Activated T-cell treated with anti-CD3 and anti-CD28 coated beads, Interleukin-2, amount 50 U/mL, for 1 hour (primary cell): ENCODE results near the gene TMEM135.
A peak's percentile ranks its signal among the peaks of the same experiment; 100 is the strongest.
"Not testable (repeated sequence)": the region's sequence is repeated elsewhere in the genome, so short reads cannot be mapped to it uniquely, and the experiment has no call there.

ENCODE experiments used
- DNase-seq: peaks from one replicate; pipeline ENCODE4 v3.0.0-alpha.2; 2020

The TMEM135 gene

DNA sequence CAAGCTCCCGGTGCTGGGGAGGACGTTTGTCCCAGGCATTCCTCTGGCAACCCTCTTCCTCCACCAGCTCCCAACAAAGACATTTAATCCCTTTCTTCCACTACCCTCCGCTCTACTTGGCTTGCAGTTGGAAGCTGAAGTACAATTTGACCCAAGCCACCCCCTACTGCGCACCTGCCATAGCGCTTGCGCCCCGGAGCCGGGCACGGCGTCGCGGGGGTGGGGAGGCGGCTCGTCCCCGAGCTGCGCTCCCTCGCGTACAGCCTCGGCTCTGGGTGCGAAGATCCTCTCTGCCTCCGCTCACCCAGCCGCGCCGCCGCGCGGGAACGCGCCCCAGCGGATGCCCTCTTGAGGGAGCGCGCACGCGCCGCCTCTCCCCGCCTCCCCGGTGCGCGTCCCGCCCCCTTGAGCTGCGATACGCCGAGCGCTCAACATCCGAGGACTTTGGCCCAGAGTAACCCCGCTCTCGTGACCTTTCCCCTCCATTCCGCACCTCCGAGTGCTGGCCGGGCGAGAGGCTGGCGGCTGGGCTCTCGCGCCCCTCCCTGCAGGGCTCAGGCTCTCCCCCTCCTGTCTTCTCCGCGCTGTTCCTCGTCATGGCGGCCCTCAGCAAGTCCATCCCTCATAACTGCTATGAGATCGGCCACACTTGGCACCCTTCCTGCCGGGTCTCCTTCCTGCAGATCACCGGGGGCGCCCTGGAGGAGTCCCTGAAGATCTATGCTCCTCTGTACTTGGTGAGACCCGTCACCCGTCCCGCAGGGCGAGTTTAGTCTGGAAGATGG lies at the start of gene TMEM135:
Gene TMEM135 (plus strand): TSS at position 485 of the 785 bp plus-strand sequence. CDS start 112 bp downstream, at position 597.
- DNase-seq: peak; percentile 94

DNA sequence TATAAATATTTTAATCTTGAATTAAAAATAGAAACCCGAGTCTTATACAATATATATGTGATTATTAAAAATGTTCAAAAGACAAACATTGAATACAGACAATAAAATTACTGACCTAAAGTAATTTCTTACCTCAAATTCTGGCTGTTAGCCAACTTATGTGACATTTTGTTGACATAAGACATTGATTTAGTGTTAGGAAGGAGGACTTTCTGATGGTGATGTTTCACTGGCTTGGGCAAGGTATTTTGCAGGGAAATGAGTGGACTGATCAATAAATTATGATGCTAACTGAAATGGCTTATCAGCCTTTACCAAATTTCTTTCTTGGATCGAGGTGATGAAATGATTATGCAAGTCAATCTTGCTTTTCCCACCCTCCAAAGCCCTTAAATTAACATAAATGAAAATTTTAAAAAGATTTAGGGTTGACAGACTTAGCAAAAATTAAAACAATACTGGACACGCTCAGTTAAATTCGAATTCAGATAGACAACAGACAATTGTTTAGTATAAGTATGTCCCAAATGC lies 49.3 kb upstream of the TMEM135 start:
- DNase-seq: no peak

DNA sequence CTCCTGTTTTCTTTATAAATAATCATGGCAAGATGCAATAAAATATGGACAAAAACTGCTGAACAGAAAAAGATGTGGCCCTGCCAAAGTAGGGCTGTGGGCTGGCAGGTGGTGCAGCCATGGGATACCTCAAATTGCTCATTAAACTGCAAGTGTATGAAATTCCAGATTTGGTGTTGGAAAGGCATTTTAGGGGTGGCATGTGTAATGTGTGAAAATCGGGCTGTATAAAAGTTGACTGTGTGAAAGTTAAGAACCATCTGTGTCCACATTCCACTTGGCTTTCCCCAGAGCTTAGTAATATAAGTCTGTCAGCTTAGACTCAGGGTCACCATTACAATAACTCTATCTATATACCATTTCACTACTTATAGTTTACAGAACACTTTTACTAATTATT lies 47.7 kb upstream of the TMEM135 start:
- DNase-seq: no peak

DNA sequence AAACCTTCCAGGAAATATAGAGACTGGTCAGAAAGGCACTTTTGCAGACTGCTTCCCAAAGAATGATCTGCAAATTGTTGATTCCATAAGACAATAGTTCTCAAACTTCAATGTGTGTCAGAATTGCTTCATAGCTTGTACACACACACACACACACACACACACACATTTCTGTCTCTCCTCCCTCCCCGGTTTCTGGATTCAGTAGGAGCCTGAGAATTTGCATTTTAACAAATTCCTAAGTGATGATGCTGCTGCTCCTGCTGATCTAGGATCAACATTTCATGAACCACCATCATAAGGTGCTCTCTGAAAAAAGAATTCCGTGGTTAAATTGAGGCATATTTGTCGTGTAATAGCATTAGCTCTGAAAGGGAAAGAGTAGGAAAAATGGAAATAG lies 47.2 kb upstream of the TMEM135 start:
- DNase-seq: no peak

DNA sequence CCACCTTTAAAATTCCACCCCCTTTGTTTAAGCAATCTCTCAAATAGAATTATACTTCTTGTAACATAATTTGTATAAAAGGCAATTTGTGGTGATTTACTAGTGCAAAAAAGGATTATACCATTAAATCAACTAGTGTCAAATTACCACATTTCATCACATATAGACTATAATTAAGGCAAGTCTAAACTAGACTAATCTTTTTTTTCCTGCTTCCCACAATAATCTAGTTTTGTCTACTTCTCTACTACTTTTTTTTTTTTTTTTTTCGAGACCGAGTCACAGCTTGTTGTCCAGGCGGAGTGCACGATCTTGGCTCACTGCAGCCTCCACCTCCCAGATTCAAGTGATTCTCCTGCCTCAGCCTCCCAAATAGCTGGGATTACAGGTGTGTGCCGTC lies 46.4 kb upstream of the TMEM135 start:
- DNase-seq: no peak

DNA sequence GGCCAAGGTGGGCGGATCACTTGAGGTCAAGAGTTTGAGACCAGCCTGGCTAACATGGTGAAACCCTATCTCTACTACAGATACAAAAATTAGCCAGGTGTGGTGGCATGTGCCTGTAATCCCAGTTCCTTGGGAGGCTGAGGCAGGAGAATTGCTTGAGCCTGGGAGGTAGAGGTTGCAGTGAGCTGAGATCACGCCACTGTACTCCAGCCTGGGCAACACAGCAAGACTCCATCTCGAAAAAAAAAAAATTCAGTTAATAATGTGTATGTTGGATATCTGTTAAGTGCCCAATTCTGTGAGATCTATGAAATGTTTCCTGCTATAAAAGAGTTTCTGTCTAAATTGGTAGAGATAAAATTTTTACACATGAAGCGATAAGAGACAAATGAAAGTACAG lies 45.4 kb upstream of the TMEM135 start:
- DNase-seq: not testable (repeated sequence)

DNA sequence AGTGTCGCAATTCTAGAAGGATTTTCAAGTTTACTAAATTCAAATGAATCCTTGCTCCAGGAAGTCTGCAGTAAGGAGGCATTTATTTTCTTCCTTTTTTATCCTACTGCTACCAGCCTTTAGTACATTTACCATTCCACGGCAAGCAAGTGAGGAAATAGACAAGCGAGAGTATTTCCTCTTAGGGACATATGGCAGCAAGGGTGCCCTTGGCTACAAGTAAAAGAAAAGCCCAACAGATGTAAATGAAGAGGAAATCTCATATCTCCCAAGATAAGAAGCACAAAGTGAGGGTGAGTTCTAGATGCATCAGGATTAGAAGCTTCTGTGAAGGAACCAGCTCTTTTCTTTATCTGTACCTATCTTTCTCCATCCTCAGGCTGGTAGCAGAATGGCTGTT lies 44.7 kb upstream of the TMEM135 start:
- no peak for DNase-seq

DNA sequence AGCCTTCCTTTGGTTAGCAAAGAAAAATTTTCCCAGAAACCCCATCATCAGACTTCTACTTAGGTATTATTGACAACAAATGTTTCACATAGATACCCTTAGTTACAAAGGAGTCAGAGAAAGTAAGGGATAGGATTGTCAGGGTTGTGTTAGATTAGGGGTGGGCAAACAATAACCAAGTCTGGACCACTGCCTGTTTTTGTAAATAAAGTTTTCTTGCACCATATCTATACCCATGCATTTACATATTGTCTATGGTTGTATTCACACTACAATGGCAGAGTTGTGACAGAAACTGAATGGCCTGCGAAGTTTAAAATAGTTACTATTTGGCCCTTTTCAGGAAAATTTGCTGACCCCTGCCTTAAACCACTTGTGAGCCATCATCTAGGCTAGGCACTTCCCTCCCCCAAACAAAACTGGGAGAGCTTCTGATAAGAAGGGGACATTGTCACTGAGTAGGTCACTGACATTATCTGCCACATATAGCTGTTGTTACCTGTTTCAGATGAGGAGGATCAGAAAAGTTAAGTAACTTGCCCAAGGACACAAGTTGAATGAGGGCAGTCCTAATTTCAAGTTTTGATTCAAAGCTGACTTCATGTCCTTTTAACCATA lies 40.7 kb upstream of the TMEM135 start:
- DNase-seq: no peak

DNA sequence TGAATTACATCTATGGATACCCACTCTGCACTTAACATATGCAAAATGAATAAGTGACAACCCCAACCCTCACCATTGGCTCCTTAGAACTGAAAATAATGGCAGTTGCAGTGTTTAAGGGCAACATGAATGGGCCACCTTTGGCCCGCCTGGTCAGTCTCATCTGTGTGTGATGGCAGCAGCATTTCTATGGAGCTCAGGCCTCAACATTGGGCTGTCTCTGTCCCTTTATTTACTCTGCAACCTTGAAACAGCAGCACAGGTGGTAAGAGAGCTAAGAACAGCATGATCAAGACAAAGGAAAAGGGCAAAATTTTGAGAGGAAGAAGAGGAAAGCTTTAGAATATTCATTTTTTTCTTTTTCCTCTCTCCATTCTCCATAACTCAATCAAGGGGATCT lies 38.3 kb upstream of the TMEM135 start:
- DNase-seq: no peak

DNA sequence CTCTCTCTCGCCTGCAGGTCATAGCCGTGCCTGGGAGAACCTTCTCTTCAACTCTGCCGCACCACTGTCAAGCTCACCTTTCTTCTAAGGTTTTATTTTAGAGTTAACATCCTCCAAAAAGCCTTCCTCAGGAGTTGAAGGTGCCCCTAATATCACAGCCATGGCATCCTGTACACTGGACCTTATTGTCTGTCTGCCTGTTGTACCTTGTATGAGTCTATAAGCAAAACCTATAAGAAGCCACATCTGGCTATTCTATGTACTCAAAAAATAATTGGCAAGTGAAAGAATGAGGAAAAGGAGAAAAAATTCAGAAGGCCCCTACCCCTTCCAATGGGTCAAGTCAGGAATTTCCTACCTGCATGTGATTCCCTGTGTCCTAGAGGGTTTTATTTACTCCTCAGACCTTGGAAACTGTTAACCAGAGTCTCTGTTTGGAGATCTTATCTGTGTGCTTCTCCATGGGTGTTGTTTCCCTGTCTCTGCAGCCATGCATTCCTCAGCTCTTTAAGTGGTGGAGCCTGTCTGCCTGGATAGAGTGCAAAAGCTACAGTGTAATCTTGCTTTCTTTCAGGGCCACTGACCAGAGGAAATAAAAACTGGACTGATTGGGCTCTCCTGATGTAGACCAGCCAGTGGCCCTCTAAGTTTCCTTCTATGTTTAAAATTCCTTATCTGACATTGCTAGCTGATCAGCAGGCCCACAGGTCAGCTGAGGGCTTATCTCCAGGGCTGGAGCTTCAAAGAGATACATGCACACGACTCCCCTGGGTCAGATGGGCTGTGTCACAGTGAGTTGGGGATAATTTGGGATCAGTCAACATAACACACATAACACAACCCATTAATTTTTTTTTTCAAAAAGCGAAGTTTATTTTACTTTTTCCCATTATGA lies 37.6 kb upstream of the TMEM135 start:
- no peak for DNase-seq

DNA sequence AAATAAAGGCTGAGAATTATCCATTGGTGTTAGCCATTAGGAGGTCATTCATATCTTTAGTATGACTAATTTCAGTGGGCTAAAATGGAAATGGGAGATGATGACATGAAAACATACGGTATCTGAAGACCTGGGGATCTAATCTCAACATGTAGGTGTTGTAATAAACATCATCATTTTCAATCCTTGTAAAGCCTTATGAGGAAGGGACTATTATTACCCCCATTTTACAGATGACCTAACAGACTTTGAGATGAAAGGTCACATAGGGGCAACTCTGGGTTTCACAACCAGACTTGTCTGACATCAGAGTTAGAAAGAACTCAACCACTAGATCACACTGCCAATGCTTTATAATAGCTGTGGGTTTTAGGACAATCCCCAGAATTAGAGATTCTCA lies 34.8 kb upstream of the TMEM135 start:
- no peak for DNase-seq

DNA sequence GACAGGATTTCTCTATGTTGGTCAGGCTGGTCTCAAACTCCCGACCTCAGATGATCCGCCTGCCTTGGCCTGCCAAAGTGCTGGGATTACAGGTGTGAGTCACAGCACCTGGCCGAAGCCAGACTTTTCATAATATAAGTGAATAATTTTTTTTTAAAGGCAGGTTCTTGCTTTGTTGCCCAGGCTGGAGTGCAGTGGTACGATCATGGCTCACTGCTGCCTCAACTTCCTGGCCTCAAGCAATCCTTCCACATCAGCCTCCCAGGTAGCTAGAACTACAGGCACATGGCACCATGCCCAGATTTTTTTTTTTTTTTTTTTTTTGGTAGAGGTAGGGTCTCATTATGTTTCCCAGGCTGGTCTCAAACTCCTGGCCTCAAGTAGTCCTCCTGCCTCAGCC lies 33.5 kb upstream of the TMEM135 start:
- DNase-seq: not testable (repeated sequence)

DNA sequence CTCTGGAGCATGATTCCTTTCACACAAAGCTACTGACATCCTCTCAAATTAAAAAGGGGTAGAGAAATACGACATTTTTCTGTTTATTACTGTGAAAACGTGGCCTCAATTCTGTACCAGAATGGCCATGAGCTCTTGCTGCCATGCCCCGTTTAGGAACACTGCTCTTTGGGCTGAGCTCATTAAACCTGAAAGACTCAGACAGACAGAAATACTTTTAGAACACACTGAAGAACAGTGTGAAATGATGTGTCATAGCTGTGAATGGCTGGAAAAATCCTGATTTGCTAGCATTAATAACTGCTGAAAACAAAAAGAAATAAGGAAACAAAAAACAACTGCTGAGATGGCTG lies 32.2 kb upstream of the TMEM135 start:
- DNase-seq: no peak

DNA sequence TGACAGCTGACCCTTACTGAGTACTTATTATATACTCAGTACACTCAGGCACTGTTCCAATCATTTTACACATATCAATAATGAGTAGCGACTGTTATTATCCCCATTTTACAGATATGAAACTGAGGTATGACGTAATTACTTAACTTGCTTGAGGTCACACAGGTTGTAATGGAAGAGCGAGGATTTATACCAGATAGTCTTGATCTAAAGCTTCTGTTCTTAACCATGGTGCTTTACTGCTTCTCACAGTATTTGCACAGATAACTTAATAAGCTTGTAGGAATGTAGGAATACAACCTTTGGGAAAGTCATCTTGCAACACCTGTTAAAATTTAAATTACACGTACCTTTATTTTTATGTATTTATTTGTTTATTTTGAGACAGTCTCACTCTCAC lies 31.7 kb upstream of the TMEM135 start:
- no peak for DNase-seq

DNA sequence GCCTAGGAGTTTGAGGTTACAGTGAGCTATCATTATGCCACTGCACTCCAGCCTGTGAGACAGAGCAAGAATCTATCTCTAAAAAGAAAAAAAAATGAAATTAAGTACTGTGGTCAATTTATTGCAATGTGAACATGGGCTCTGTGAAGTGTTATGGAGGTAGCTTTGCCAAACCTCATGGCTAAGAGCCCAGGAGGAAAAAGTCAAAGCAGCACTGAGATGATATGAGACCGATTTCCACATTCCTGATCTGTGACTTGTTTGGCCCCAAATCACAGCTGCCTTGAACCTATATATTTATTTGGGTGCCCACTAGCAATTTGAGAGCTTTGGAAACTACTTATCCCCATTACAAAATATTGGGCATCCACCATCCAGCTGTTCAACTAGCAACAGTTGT lies 29.8 kb upstream of the TMEM135 start:
- DNase-seq: no peak

DNA sequence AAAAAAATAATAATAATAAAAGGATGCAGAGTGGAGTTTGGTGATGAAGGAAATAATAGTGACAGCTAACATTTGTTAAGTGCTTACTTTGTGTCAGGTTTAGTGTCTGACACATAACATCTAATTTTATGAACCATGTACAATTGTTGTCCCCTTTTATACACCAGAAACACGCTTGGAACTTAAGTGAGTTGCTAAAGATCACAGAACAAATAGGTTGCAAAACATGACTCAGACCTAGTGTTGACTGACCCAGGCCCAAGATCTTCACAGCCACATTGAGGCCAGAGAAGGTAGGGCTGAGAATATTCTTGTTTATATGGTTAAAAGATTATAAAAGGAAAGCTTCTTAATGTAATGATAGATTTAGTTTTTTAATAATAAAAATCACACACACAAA lies 25.6 kb upstream of the TMEM135 start:
- no peak for DNase-seq

DNA sequence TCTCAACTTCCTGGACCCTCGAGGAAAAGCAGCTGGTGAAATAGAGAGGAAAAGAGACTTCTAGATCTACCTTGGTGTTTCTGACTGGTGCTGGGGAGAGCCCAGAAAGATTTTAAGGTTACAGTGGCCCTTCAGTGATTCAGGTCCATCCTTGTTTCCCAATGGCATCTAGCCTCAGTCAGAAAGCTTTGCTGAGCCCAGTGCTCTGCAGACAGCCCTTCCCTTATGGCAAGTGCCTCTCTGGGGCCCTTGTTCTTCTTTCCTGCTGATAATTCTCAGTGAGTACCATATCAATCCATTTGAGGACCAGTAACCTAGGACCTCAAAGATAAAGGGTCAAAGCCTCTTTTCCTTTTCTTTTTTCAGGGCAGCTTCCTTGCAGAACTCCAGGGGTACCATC lies 25.1 kb upstream of the TMEM135 start:
- no peak for DNase-seq

DNA sequence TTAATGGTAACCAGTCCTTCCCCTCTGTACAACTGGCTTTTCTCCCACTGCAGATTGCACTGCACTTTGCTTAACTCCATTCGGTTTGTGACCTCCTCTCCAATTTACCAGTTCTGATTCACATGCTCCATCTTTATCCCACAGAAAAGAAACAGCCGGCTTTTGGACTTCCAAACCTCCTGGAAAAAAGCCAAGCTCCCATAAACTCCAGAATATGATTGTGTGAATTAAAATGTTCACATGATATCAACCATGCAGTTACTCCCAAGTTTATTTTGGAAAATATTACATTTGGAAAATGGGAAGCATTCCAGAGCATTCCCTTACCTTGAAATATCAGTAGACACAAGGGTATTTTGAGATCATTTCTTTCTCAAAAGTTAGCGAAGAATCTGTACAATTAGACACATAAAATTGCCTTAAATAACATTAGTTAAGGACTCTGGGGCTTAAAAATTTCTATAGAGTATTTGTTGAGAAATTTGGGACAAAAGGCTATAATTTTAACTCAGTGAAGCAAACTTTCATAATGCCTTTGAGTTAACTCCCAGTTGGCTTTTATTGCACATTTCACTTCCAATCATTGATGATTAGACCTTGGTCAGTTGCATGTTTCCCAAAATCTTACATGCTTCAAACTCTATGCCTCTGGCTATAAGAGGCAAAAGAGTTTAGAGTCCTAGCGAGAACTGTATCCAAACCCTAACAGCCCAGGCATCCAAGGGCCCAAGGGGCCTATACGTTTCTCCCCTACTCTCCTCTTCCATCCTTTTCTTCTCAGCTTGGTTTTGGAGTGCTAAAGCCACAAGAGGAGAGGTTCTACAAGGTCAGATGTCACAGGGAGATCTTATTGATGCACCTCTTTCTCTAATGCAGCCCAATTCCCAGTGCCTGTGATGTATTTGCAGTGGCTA lies 23.6 kb upstream of the TMEM135 start:
- DNase-seq: no peak

DNA sequence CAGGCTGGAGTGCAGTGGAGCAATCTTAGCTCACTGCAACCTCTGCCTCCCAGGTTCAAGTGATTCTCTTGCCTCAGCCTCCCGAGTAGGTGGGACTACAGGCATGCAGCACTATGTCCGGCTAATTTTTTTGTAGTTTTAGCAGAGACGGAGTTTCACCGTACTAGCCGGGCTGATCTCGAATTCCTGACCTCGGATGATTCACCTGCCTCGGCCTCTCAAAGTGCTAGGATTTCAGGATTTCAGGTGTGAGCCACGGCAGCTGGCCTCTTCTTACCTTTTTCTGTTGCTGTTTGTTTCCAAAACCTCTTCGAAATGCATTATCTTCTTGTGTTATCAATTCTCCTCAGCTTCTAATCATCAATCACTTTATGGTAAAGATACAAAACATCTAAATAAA lies 22.1 kb upstream of the TMEM135 start:
- DNase-seq: no peak

DNA sequence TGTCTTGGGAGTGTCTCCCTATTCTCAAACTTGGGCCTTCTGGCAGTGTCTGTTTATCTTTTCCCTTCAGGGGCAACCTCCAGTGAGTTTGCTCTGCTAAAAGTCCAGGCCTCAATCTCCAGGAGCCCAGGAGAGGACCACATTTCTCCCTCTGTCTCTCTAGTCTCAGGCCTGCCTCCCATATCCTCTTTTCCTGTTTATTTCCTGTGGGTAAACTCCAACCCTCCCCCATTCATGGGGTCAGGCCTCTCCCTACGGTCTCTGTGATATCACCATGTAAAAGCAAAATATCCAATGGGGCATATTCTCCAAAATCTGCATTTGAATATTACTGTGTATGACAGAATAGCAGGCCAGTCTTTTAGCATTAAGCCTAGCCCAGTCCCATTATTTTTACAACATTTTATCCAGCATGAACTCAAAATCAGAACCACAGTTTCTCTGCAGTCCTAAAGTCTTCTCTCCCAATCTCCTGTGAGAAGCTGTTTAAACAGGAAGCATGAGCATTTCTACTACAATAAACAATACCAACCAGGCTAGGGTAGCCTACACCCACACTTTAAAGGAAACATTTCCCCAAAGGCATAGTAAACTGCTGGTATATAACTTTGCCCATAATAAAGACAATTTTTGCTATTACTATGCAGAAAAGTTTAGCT lies 18.0 kb upstream of the TMEM135 start:
- no peak for DNase-seq

DNA sequence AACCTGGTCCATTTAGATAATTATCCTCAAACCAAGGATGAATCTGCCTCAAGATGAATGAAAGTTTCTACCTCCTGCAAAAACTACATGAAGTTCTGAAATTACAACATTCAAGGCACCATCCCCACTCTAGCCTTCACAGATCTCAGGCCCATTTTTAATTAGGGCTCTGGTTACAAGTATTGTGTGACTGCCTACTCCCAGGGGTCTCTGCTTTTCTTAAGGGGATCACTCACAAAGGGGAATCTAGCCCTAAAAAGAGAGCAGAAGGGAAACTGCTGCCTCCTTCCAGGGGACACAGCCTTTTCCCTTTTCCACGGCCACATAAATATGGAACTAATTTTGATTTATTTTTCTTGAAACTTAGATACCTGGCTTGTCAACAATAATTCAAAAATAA lies 17.4 kb upstream of the TMEM135 start:
- DNase-seq: no peak
